OCI-LY3 (cell line): ENCODE measurements around the gene TMEM51.

ENCODE experiments used
- H2AFZ ChIP-seq: fragments of 200-600, 300-600 bp; shearing (Covaris generic); 2 replicates; pipeline ENCODE4 v1.6.0; 2014; ENCODE audit warnings: antibody characterized with exemption, low read depth, low read length
- H3K27ac ChIP-seq: fragments of 200-600, 300-600 bp; sonication (generic); 2 replicates; pipeline ENCODE4 v1.5.1; 2014; ENCODE audit warnings: mild to moderate bottlenecking, low read length, moderate library complexity, mixed read lengths
- H3K27me3 ChIP-seq: fragments of 200-600, 300-600 bp; sonication (generic); 2 replicates; pipeline ENCODE4 v1.6.1; 2014; ENCODE audit warnings: low read depth, low read length, mixed read lengths
- H3K36me3 ChIP-seq: fragments of 200-600, 300-600 bp; sonication (generic); replicated peaks from 2 replicates; pipeline ENCODE3; 2014; ENCODE audit warnings: low read depth, low read length, mixed read lengths
- H3K4me1 ChIP-seq: fragments of 300-600, 200-600 bp; sonication (generic); 2 replicates; pipeline ENCODE4 v1.6.1; 2014; ENCODE audit warnings: low read length, mixed read lengths
- H3K4me2 ChIP-seq: fragments of 200-600, 300-600 bp; sonication (generic); 2 replicates; pipeline ENCODE4 v1.6.1; 2014; ENCODE audit warnings: low read length, mixed read lengths
- H3K4me3 ChIP-seq: fragments of 300-600, 200-600 bp; sonication (generic); 2 replicates; pipeline ENCODE4 v1.5.1; 2014; ENCODE audit warnings: antibody characterized with exemption, mild to moderate bottlenecking, low read length, moderate library complexity
- H3K79me2 ChIP-seq: fragments of 300-600, 200-600 bp; shearing (Covaris generic); 2 replicates; pipeline ENCODE4 v1.6.1; 2014; ENCODE audit warnings: mild to moderate bottlenecking, low read length, mixed read lengths
- H3K9ac ChIP-seq: fragments of 300-600, 200-600 bp; shearing (Covaris generic); 2 replicates; pipeline ENCODE4 v1.6.0; 2014; ENCODE audit warnings: mild to moderate bottlenecking, low read length, moderate library complexity
- H3K9me3 ChIP-seq: fragments of 200-600, 300-600 bp; shearing (Covaris generic); 2 replicates; pipeline ENCODE4 v1.6.1; 2014; ENCODE audit warnings: low read length, mixed read lengths; ENCODE audit not compliant: insufficient read depth
- H4K20me1 ChIP-seq: fragments of 200-600, 300-600 bp; sonication (generic); 2 replicates; pipeline ENCODE4 v1.6.1; 2016; ENCODE audit warnings: low read length, mixed read lengths; ENCODE audit not compliant: insufficient read depth
- CTCF ChIP-seq: fragments of 200-600, 300-600 bp; sonication (generic); IDR thresholded peaks from 2 replicates; pipeline ENCODE4 v1.5.1; 2014; ENCODE audit warnings: antibody characterized with exemption, low read length, low read depth
- EZH2phosphoT487 ChIP-seq: fragments of 200-600 bp; shearing (Covaris generic); IDR thresholded peaks from 2 replicates; pipeline ENCODE4 v1.6.1; 2018; ENCODE audit warnings: antibody characterized with exemption, mixed run types, low read depth

Gene TMEM51

GRCh38 chr1:15179485-15179883, 25.9 kb downstream of the TMEM51 start:
- H3K4me3 ChIP-seq, result no peak overlapping the region
- no peak overlapping the region for H2AFZ ChIP-seq
- H4K20me1 ChIP-seq, result no peaks in the 10 kb centered on the region
- no peaks in the 10 kb centered on the region for H3K27me3 ChIP-seq
- H3K9ac ChIP-seq, result no peak overlapping the region
- no peaks in the 10 kb centered on the region for H3K36me3 ChIP-seq
- no peaks in the 10 kb centered on the region for H3K79me2 ChIP-seq
- no peak overlapping the region for H3K27ac ChIP-seq
- TF ChIP-seq EZH2phosphoT487 (no peak), CTCF (no peak)
- no peaks in the 10 kb centered on the region for H3K9me3 ChIP-seq
- no peaks in the 10 kb centered on the region for H3K4me1 ChIP-seq
- H3K4me2 ChIP-seq, result no peak overlapping the region

GRCh38 chr1:15180189-15180588, 26.6 kb downstream of the TMEM51 start:
- Histone ChIP-seq H3K27me3 (no peaks in the 10 kb centered on the region), H3K9ac (no peak overlapping the region), H3K79me2 (no peaks in the 10 kb centered on the region), H2AFZ (no peak overlapping the region), H3K9me3 (no peaks in the 10 kb centered on the region), H3K4me2 (no peak overlapping the region), H4K20me1 (no peaks in the 10 kb centered on the region), H3K4me3 (no peak overlapping the region), H3K36me3 (no peaks in the 10 kb centered on the region), H3K27ac (no peak overlapping the region), H3K4me1 (no peaks in the 10 kb centered on the region)
- TF ChIP-seq CTCF (no peak), EZH2phosphoT487 (no peak)

GRCh38 chr1:15180945-15181523, 27.5 kb downstream of the TMEM51 start:
- Histone ChIP-seq H3K27ac (no peak overlapping the region), H3K4me2 (no peak overlapping the region), H3K4me3 (no peak overlapping the region), H3K36me3 (no peaks in the 10 kb centered on the region), H3K9ac (no peak overlapping the region), H3K9me3 (no peaks in the 10 kb centered on the region), H2AFZ (no peak overlapping the region), H3K27me3 (no peaks in the 10 kb centered on the region), H4K20me1 (no peaks in the 10 kb centered on the region), H3K79me2 (no peaks in the 10 kb centered on the region), H3K4me1 (no peaks in the 10 kb centered on the region)
- TF ChIP-seq EZH2phosphoT487 (no peak), CTCF (no peak)

- TF ChIP-seq CTCF (no peak), EZH2phosphoT487 (no peak)
- Histone ChIP-seq H3K27me3 (no peaks in the 10 kb centered on the region), H3K4me3 (no peak overlapping the region), H3K4me2 (no peak overlapping the region), H3K9me3 (no peaks in the 10 kb centered on the region), H2AFZ (no peak overlapping the region), H3K27ac (no peak overlapping the region), H3K36me3 (no peaks in the 10 kb centered on the region), H3K4me1 (no peaks in the 10 kb centered on the region), H4K20me1 (no peaks in the 10 kb centered on the region), H3K79me2 (no peaks in the 10 kb centered on the region), H3K9ac (no peak overlapping the region)
These were observed 28.0 kb downstream of the TMEM51 start for GRCh38 chr1:15181564-15181963.
